ENCODE measurements around the gene ASB1. TPM values are rescaled to one million over a fixed set of nuclear protein-coding genes. Genes with fewer than 3 reads are reported as not detected.

Gene ASB1
- total and polyA plus RNA-seq, 2 donors, result 13.8 to 32.5 TPM

GRCh38 chr2:238489431-238489830 lies 62.7 kb downstream of the ASB1 start:
- H3K9me3 ChIP-seq (ENCODE audit: control insufficient read depth in 2 of 2, insufficient read depth in 1 of 2, low read length in 1 of 2), result peaks cover 0 to 13% of the 10 kb centered on the region in 2 donors
- H3K27ac ChIP-seq (ENCODE audit: low read depth in 1 of 2, low read length in 1 of 2), result no peak overlapping the region
- whole genome bisulfite sequencing, result 94% methylated on average over 14 of the region's 14 CpGs
- no peak overlapping the region for H3K4me3 ChIP-seq (ENCODE audit: low read length in 2 of 2)
- no peaks in the 10 kb centered on the region for H3K27me3 ChIP-seq (ENCODE audit: control insufficient read depth in 2 of 2, insufficient read depth in 1 of 2, low read length in 1 of 2)
- H3K36me3 ChIP-seq (ENCODE audit: control insufficient read depth in 2 of 2, insufficient read depth in 2 of 2, low read length in 1 of 2), result no peaks in the 10 kb centered on the region
- no peak for DNase-seq (ENCODE audit: low read depth in 6 of 9, low spot score in 9 of 9)
- peaks cover 0 to 15% of the 10 kb centered on the region in 2 donors for H3K4me1 ChIP-seq (ENCODE audit: control insufficient read depth in 2 of 2, insufficient read depth in 2 of 2, low read length in 2 of 2)

GRCh38 chr2:238489896-238490295 lies 63.2 kb downstream of the ASB1 start:
- no peak for DNase-seq (ENCODE audit: low read depth in 6 of 9, low spot score in 9 of 9)
- H3K27ac ChIP-seq (ENCODE audit: low read depth in 1 of 2, low read length in 1 of 2), result no peak overlapping the region
- peaks cover 0 to 20% of the 10 kb centered on the region in 2 donors for H3K4me1 ChIP-seq (ENCODE audit: control insufficient read depth in 2 of 2, insufficient read depth in 2 of 2, low read length in 2 of 2)
- H3K4me3 ChIP-seq (ENCODE audit: low read length in 2 of 2), result no peak overlapping the region
- H3K36me3 ChIP-seq (ENCODE audit: control insufficient read depth in 2 of 2, insufficient read depth in 2 of 2, low read length in 1 of 2), result no peaks in the 10 kb centered on the region
- H3K27me3 ChIP-seq (ENCODE audit: control insufficient read depth in 2 of 2, insufficient read depth in 1 of 2, low read length in 1 of 2), result no peaks in the 10 kb centered on the region
- peaks cover 0 to 15% of the 10 kb centered on the region in 2 donors for H3K9me3 ChIP-seq (ENCODE audit: control insufficient read depth in 2 of 2, insufficient read depth in 1 of 2, low read length in 1 of 2)

GRCh38 chr2:238492840-238493239 lies 66.1 kb downstream of the ASB1 start:
- Histone ChIP-seq H3K9me3 (ENCODE audit: control insufficient read depth in 2 of 2, insufficient read depth in 1 of 2, low read length in 1 of 2) (peaks cover 0 to 4% of the 10 kb centered on the region in 2 donors), H3K36me3 (ENCODE audit: control insufficient read depth in 2 of 2, insufficient read depth in 2 of 2, low read length in 1 of 2) (no peaks in the 10 kb centered on the region), H3K4me1 (ENCODE audit: control insufficient read depth in 2 of 2, insufficient read depth in 2 of 2, low read length in 2 of 2) (peaks cover 0 to 21% of the 10 kb centered on the region in 2 donors), H3K4me3 (ENCODE audit: low read length in 2 of 2) (no peak overlapping the region), H3K27ac (ENCODE audit: low read depth in 1 of 2, low read length in 1 of 2) (no peak overlapping the region), H3K27me3 (ENCODE audit: control insufficient read depth in 2 of 2, insufficient read depth in 1 of 2, low read length in 1 of 2) (no peaks in the 10 kb centered on the region)
- DNase-seq (ENCODE audit: low read depth in 6 of 9, low spot score in 9 of 9), result no peak
- 76% methylated on average over 5 of the region's 5 CpGs for WGBS

GRCh38 chr2:238493411-238493810 lies 66.7 kb downstream of the ASB1 start:
- H3K27ac ChIP-seq (ENCODE audit: low read depth in 1 of 2, low read length in 1 of 2), result no peak overlapping the region
- no peak overlapping the region for H3K4me3 ChIP-seq (ENCODE audit: low read length in 2 of 2)
- no peaks in the 10 kb centered on the region for H3K36me3 ChIP-seq (ENCODE audit: control insufficient read depth in 2 of 2, insufficient read depth in 2 of 2, low read length in 1 of 2)
- H3K27me3 ChIP-seq (ENCODE audit: control insufficient read depth in 2 of 2, insufficient read depth in 1 of 2, low read length in 1 of 2), result no peaks in the 10 kb centered on the region
- DNase-seq (ENCODE audit: low read depth in 6 of 9, low spot score in 9 of 9), result no peak
- H3K4me1 ChIP-seq (ENCODE audit: control insufficient read depth in 2 of 2, insufficient read depth in 2 of 2, low read length in 2 of 2), result peaks cover 0 to 21% of the 10 kb centered on the region in 2 donors
- 95% methylated on average over 5 of the region's 5 CpGs for WGBS
- peaks cover 0 to 4% of the 10 kb centered on the region in 2 donors for H3K9me3 ChIP-seq (ENCODE audit: control insufficient read depth in 2 of 2, insufficient read depth in 1 of 2, low read length in 1 of 2)

GRCh38 chr2:238493880-238494572 lies 67.3 kb downstream of the ASB1 start:
- peak overlapping the region in 1 of 2 donors; percentile 24 for H3K27ac ChIP-seq (ENCODE audit: low read depth in 1 of 2, low read length in 1 of 2)
- no peak overlapping the region for H3K4me3 ChIP-seq (ENCODE audit: low read length in 2 of 2)
- H3K9me3 ChIP-seq (ENCODE audit: control insufficient read depth in 2 of 2, insufficient read depth in 1 of 2, low read length in 1 of 2), result peaks cover 0 to 4% of the 10 kb centered on the region in 2 donors
- peaks cover 0 to 21% of the 10 kb centered on the region in 2 donors for H3K4me1 ChIP-seq (ENCODE audit: control insufficient read depth in 2 of 2, insufficient read depth in 2 of 2, low read length in 2 of 2)
- no peaks in the 10 kb centered on the region for H3K36me3 ChIP-seq (ENCODE audit: control insufficient read depth in 2 of 2, insufficient read depth in 2 of 2, low read length in 1 of 2)
- DNase-seq (ENCODE audit: low read depth in 6 of 9, low spot score in 9 of 9), result peak in 8 of 9 donors; percentile 2 to 62 (median 24)
- 43% methylated on average over 18 of the region's 18 CpGs for WGBS
- H3K27me3 ChIP-seq (ENCODE audit: control insufficient read depth in 2 of 2, insufficient read depth in 1 of 2, low read length in 1 of 2), result no peaks in the 10 kb centered on the region

GRCh38 chr2:238494573-238494961 lies 67.8 kb downstream of the ASB1 start:
- Histone ChIP-seq H3K27me3 (ENCODE audit: control insufficient read depth in 2 of 2, insufficient read depth in 1 of 2, low read length in 1 of 2) (no peaks in the 10 kb centered on the region), H3K9me3 (ENCODE audit: control insufficient read depth in 2 of 2, insufficient read depth in 1 of 2, low read length in 1 of 2) (peaks cover 0 to 4% of the 10 kb centered on the region in 2 donors), H3K4me3 (ENCODE audit: low read length in 2 of 2) (no peak overlapping the region), H3K36me3 (ENCODE audit: control insufficient read depth in 2 of 2, insufficient read depth in 2 of 2, low read length in 1 of 2) (no peaks in the 10 kb centered on the region), H3K4me1 (ENCODE audit: control insufficient read depth in 2 of 2, insufficient read depth in 2 of 2, low read length in 2 of 2) (peaks cover 0 to 21% of the 10 kb centered on the region in 2 donors), H3K27ac (ENCODE audit: low read depth in 1 of 2, low read length in 1 of 2) (no peak overlapping the region)
- 88% methylated on average over 16 of the region's 16 CpGs for WGBS
- peak in 1 of 9 donors; percentile 4 for DNase-seq (ENCODE audit: low read depth in 6 of 9, low spot score in 9 of 9)

GRCh38 chr2:238495422-238495821 lies 68.7 kb downstream of the ASB1 start:
- Histone ChIP-seq H3K9me3 (ENCODE audit: control insufficient read depth in 2 of 2, insufficient read depth in 1 of 2, low read length in 1 of 2) (peaks cover 0 to 4% of the 10 kb centered on the region in 2 donors), H3K36me3 (ENCODE audit: control insufficient read depth in 2 of 2, insufficient read depth in 2 of 2, low read length in 1 of 2) (no peaks in the 10 kb centered on the region), H3K27me3 (ENCODE audit: control insufficient read depth in 2 of 2, insufficient read depth in 1 of 2, low read length in 1 of 2) (no peaks in the 10 kb centered on the region), H3K27ac (ENCODE audit: low read depth in 1 of 2, low read length in 1 of 2) (no peak overlapping the region), H3K4me3 (ENCODE audit: low read length in 2 of 2) (no peak overlapping the region), H3K4me1 (ENCODE audit: control insufficient read depth in 2 of 2, insufficient read depth in 2 of 2, low read length in 2 of 2) (peaks cover 0 to 21% of the 10 kb centered on the region in 2 donors)
- WGBS, result 92% methylated on average over 10 of the region's 10 CpGs
- DNase-seq (ENCODE audit: low read depth in 6 of 9, low spot score in 9 of 9), result no peak

GRCh38 chr2:238496756-238497609 lies 70.3 kb downstream of the ASB1 start:
- no peaks in the 10 kb centered on the region for H3K36me3 ChIP-seq (ENCODE audit: control insufficient read depth in 2 of 2, insufficient read depth in 2 of 2, low read length in 1 of 2)
- peaks cover 0 to 21% of the 10 kb centered on the region in 2 donors for H3K4me1 ChIP-seq (ENCODE audit: control insufficient read depth in 2 of 2, insufficient read depth in 2 of 2, low read length in 2 of 2)
- no peak overlapping the region for H3K27ac ChIP-seq (ENCODE audit: low read depth in 1 of 2, low read length in 1 of 2)
- 94% methylated on average over 23 of the region's 23 CpGs for WGBS
- H3K27me3 ChIP-seq (ENCODE audit: control insufficient read depth in 2 of 2, insufficient read depth in 1 of 2, low read length in 1 of 2), result no peaks in the 10 kb centered on the region
- H3K9me3 ChIP-seq (ENCODE audit: control insufficient read depth in 2 of 2, insufficient read depth in 1 of 2, low read length in 1 of 2), result peaks cover 0 to 4% of the 10 kb centered on the region in 2 donors
- no peak for DNase-seq (ENCODE audit: low read depth in 6 of 9, low spot score in 9 of 9)
- no peak overlapping the region for H3K4me3 ChIP-seq (ENCODE audit: low read length in 2 of 2)

GRCh38 chr2:238497610-238498005 lies 70.9 kb downstream of the ASB1 start:
- Histone ChIP-seq H3K9me3 (ENCODE audit: control insufficient read depth in 2 of 2, insufficient read depth in 1 of 2, low read length in 1 of 2) (peaks cover 0 to 4% of the 10 kb centered on the region in 2 donors), H3K36me3 (ENCODE audit: control insufficient read depth in 2 of 2, insufficient read depth in 2 of 2, low read length in 1 of 2) (no peaks in the 10 kb centered on the region), H3K4me1 (ENCODE audit: control insufficient read depth in 2 of 2, insufficient read depth in 2 of 2, low read length in 2 of 2) (peaks cover 0 to 21% of the 10 kb centered on the region in 2 donors), H3K27me3 (ENCODE audit: control insufficient read depth in 2 of 2, insufficient read depth in 1 of 2, low read length in 1 of 2) (no peaks in the 10 kb centered on the region), H3K27ac (ENCODE audit: low read depth in 1 of 2, low read length in 1 of 2) (no peak overlapping the region), H3K4me3 (ENCODE audit: low read length in 2 of 2) (no peak overlapping the region)
- WGBS, result 98% methylated on average over 7 of the region's 7 CpGs
- DNase-seq (ENCODE audit: low read depth in 6 of 9, low spot score in 9 of 9), result no peak
